Measurements from ENCODE around the gene FAM53B. TPM values are rescaled to one million over a fixed set of nuclear protein-coding genes. Genes with fewer than 3 reads are reported as not detected.

Gene FAM53B
- total RNA-seq, 1 experiment from 2014 or later, result 13.7 TPM

DNA sequence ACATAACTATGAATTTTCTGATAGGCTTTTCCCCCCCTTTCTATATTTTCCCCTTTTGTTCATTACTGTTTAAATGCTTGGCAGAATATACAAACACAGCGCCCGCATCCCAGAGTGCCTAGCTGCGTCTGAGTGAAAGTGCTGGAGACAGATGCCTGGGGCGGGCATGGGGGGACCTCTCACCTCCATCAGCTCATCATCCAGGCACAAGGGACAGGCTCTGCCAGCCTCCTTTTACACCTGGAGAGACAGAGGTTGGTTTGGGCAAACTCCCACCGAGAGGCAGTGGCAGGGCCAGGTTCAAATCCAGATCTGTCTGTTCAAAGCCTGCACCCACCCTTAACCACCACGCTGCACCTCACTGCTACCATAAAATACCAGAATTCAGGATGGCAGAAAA is 104.5 kb downstream of the FAM53B start:
- intact Hi-C loops (cut with micrococcal nuclease; ENCODE audit: unreplicated experiment), result no loop called here
- Mint-ChIP-seq H3K4me3 (ENCODE audit: unreplicated experiment) (no peak overlapping the region), H3K4me1 (ENCODE audit: low read depth, unreplicated experiment) (no peaks in the 10 kb centered on the region), H3K9me3 (ENCODE audit: unreplicated experiment) (no peaks in the 10 kb centered on the region), H3K27ac (ENCODE audit: unreplicated experiment) (no peak overlapping the region), H3K27me3 (ENCODE audit: insufficient read depth, unreplicated experiment) (no peaks in the 10 kb centered on the region), H3K36me3 (ENCODE audit: insufficient read depth, unreplicated experiment) (no peaks in the 10 kb centered on the region)
- Histone ChIP-seq H3K36me3 (ENCODE audit: control insufficient read depth, insufficient read depth, low read length) (no peaks in the 10 kb centered on the region; the same call in 1 of the 2 replicates), H3K27me3 (replicated peaks; ENCODE audit: control insufficient read depth, insufficient read depth, low read length) (no peaks in the 10 kb centered on the region), H3K4me3 (ENCODE audit: low read depth, low read length) (no peak overlapping the region), H3K9me3 (no peaks in the 10 kb centered on the region), H3K4me1 (no peaks in the 10 kb centered on the region)
- no TSS peak for BruUV-seq (replicated peaks)
- DNase-seq, result no peak
- POLR2A ChIA-PET, result no interaction called here
- CTCF ChIA-PET, result no interaction called here
- no peak for TF ChIP-seq CTCF (IDR thresholded peaks at IDR 0.05; ENCODE audit: insufficient read depth in 1 of 2, low read depth in 1 of 2, low read length in 1 of 2, severe bottlenecking in 1 of 2, unreplicated experiment in 1 of 2)

DNA sequence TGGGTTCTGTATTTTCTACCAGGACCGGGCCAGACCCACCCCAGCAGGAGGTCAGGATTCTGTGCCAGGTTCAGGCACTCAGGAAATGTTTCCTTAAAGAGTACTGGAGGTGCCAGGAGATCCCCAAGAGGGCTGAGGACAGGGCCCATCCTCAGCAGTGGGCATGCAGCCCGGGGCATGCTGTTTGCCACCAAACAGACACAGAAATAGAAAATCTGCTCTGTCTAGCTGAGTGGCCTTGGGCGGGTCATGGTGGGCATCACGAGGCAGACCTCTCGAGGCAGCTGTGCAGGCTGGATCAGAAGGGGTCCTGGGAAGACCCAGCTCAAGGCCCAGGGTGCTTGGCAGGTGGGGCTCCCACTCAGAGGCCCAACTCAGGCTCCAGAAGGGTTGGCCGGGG is 105.0 kb downstream of the FAM53B start:
- H3K4me3 ChIP-seq (ENCODE audit: low read depth, low read length), result no peak overlapping the region
- no peaks in the 10 kb centered on the region; the same call in 1 of the 2 replicates for H3K36me3 ChIP-seq (ENCODE audit: control insufficient read depth, insufficient read depth, low read length)
- Mint-ChIP-seq H3K4me3 (ENCODE audit: unreplicated experiment) (no peak overlapping the region), H3K9me3 (ENCODE audit: unreplicated experiment) (no peaks in the 10 kb centered on the region), H3K27me3 (ENCODE audit: insufficient read depth, unreplicated experiment) (no peaks in the 10 kb centered on the region), H3K4me1 (ENCODE audit: low read depth, unreplicated experiment) (no peaks in the 10 kb centered on the region), H3K27ac (ENCODE audit: unreplicated experiment) (no peak overlapping the region), H3K36me3 (ENCODE audit: insufficient read depth, unreplicated experiment) (no peaks in the 10 kb centered on the region)
- TF ChIP-seq CTCF (IDR thresholded peaks at IDR 0.05; ENCODE audit: insufficient read depth in 1 of 2, low read depth in 1 of 2, low read length in 1 of 2, severe bottlenecking in 1 of 2, unreplicated experiment in 1 of 2), result no peak
- CTCF ChIA-PET, result no interaction called here
- H3K9me3 ChIP-seq, result no peaks in the 10 kb centered on the region
- DNase-seq, result no peak
- BruUV-seq (replicated peaks), result no TSS peak
- intact Hi-C loops (cut with micrococcal nuclease; ENCODE audit: unreplicated experiment), result no loop called here
- POLR2A ChIA-PET, result no interaction called here
- no peaks in the 10 kb centered on the region for H3K27me3 ChIP-seq (replicated peaks; ENCODE audit: control insufficient read depth, insufficient read depth, low read length)
- no peaks in the 10 kb centered on the region for H3K4me1 ChIP-seq

DNA sequence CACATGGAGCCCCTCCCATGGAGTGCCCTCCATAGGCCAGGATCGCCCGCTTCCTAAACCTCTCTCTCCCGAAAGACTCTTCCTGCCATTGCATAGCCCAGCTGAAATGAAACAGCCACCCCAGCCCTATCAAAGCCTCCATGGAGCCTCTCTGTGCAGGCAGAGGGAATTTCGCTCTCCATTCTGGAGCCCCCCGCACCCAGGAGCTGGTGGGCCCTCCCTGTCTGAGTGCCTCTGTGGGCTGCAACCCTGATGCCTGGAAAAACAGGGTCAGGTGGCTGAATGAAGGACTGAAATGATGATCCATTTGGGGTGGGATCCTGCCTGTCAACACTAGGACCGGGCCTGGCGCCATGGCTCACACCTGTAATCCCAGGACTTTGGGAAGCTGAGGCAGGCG is 106.4 kb downstream of the FAM53B start:
- ChIA-PET CTCF (no interaction called here), POLR2A (no interaction called here)
- Mint-ChIP-seq H3K27ac (ENCODE audit: unreplicated experiment) (no peak overlapping the region), H3K4me1 (ENCODE audit: low read depth, unreplicated experiment) (no peaks in the 10 kb centered on the region), H3K4me3 (ENCODE audit: unreplicated experiment) (no peak overlapping the region), H3K36me3 (ENCODE audit: insufficient read depth, unreplicated experiment) (no peaks in the 10 kb centered on the region), H3K27me3 (ENCODE audit: insufficient read depth, unreplicated experiment) (no peaks in the 10 kb centered on the region), H3K9me3 (ENCODE audit: unreplicated experiment) (no peaks in the 10 kb centered on the region)
- Histone ChIP-seq H3K4me3 (ENCODE audit: low read depth, low read length) (no peak overlapping the region), H3K36me3 (ENCODE audit: control insufficient read depth, insufficient read depth, low read length) (no peaks in the 10 kb centered on the region; the same call in 1 of the 2 replicates), H3K27me3 (replicated peaks; ENCODE audit: control insufficient read depth, insufficient read depth, low read length) (no peaks in the 10 kb centered on the region), H3K9me3 (no peaks in the 10 kb centered on the region), H3K4me1 (no peaks in the 10 kb centered on the region)
- DNase-seq, result no peak
- no peak for TF ChIP-seq CTCF (IDR thresholded peaks at IDR 0.05; ENCODE audit: insufficient read depth in 1 of 2, low read depth in 1 of 2, low read length in 1 of 2, severe bottlenecking in 1 of 2, unreplicated experiment in 1 of 2)
- BruUV-seq (replicated peaks), result no TSS peak
- intact Hi-C loops (cut with micrococcal nuclease; ENCODE audit: unreplicated experiment), result no loop called here
